Activated CD4-positive, CD25-positive, alpha-beta regulatory T cell treated with anti-CD3 and anti-CD28 coated beads, Interleukin-2, amount 50 U/mL, for 16 hours (primary cell): ENCODE measurements around the gene CFAP65.
A peak's percentile ranks its signal among the peaks of the same experiment; 100 is the strongest.

ENCODE experiments used
- DNase-seq: peaks from one replicate; pipeline ENCODE4 v3.0.0-alpha.2; 2020; ENCODE audit warnings: low read depth, low spot score

CFAP65 gene

GRCh38 chr2:219059725-219060682 is 18.7 kb upstream of the CFAP65 start:
- DNase-seq, result no peak

GRCh38 chr2:219059375-219059724 is 18.0 kb upstream of the CFAP65 start:
- DNase-seq, result no peak

GRCh38 chr2:219058541-219059374 is 17.4 kb upstream of the CFAP65 start:
- no peak for DNase-seq

DNA sequence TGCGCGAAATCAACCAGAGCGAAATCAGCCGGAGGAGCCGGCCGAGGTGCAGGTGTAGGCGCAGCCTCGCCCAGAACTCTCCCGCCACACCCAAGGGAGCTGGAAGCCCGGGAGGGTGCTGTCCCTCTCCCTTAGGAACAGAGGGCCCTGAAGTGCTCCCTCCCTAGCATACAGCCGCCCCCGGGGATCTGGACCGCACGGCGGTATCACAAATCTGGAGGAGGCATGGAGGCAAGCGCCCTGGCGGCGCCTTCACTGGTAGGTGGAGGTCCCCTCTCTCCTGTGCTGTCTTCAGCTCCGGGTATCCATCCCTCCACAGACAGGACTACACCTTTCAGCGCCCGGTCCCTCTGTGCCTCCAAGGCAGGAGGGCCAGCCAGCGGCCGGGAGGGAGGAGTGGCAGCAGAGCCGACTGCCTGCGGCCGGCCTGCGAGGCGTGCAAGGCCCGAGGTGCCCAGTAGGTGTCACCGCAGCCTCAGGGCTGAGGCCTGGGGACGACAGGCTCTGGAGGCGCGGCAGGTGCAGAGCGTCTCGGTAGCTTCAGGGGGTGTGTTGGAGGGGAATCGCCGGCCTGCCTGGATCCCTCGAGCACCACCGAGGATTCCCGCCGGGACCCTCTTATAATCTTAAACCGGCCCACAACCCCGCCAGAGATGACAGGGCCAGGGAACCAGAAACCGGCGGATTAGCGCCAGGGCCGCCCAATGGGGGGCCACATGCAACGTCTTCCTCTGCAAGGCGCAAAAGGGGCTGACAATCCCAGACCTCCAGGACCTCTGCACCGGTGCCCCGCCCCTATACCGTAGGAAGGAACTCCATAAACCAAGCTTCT is 16.6 kb upstream of the CFAP65 start:
- DNase-seq, result peak; percentile 30

DNA sequence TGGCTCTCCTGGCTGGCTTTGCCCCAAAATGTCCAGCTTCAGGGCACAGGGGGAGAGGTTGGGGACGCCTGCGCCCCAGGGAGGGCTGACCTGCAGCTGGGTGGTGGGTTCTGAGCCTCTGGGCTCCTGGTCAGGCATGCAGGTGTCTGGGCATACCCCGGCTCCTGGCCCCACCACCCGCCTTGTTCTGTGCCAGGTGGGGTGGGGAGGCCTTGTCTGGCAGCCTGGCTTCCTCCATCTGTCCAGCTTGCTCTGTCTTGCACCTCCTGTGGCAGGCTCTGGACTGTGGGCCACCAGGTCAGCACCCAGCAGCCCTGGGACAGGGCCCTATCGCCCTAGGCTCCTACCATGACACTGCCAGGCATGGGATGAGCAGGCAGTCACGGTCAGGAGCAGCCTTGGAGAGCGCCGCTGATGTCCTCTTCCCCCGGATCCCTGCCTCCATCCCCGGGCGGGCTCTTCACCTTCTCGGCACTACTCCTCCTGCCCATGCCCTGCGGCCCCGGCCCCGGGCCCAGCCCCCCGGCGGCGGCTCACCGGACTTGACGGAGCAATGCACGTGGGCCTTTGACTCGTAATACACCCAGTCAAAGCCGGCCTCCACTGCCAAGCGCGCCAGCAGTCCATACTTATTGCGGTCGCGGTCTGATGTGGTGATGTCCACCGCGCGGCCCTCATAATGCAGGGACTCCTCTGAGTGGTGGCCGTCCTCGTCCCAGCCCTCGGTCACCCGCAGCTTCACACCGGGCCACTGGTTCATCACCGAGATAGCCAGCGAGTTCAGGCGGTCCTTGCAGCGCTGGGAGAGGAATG is 15.8 kb upstream of the CFAP65 start:
- no peak for DNase-seq

DNA sequence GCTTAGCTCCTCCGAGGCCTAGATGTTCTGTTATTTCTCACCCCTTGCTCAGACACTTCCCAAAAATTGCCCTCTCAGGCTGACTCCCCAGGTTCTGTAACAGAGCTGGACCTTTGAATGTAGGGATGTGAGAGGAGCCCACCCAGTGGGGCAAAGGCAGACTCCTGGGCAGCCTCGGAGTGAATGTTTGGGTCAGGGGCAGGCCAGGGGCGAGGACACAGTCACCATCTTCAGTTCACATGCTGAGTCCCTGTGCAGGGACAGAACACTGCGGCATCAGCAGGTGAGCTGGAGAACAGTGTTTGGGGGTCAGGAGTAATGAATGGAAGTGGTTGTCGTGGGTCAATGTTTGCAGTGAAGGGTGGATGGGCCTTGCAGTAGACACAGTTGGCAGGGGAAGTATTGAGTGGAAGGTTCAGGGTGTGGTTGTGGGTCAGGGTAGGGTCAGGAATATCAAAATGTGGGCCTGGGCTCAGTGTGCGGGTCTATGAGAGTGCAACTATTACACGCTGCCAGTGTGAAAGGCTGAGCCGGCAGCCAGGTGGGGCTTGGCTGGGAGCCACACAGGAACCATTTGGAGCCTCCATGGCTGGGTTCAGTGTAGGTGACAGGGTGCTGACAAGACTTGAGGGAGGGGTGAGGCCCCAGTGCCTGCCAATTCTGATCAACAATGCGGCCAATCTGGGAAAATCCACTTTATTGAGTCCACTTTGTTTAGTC is 15.0 kb upstream of the CFAP65 start:
- no peak for DNase-seq

DNA sequence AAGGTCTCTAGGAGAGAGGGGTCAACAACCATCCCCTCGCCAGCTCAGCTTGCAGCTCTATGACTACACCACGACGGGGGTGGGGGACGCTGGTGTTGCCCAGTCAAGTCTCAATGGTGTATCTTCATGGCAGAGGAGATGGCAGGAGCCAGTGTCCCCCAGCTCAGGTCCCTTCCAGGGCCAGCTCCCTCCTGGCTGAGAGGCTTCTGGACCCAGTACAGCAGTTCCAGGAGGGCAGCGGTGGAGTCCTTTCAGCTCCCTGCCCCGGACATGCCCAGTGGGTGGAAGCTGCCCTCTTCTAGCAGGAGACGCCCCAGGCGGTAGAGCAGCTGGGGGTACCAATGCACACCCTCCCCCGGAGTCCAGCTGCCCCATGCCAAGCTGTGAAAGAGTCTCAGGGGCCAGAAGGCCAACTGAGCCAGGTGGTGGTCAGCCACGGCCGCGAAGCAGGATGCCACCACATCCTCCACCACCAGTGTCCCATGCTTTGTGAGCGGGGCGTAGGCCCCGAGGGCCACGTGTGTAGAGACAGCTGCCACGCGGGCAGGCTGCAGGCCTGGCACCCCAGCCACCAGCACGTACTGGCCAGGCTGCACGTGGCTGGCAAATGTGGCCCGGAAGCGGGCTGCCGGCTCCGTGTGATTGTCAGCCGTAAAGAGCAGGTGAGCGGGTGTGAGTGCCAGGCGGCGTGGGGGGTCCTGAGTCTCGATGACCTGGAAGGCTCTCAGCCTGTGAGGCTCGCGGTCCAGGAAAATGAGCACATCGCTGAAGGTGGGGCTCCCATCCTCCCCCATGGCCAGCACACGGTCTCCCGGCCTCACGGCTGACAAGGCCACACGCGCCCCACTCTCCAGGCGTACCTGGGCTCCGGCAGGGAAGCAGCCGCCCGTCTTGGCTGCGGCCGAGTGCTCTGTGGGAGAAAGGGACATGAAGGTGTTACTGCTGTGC is 13.9 kb upstream of the CFAP65 start:
- DNase-seq, result no peak

- no peak for DNase-seq
These were observed 8.0 kb upstream of the CFAP65 start for GRCh38 chr2:219049282-219049681.

- no peak for DNase-seq
These were observed 4.7 kb upstream of the CFAP65 start for GRCh38 chr2:219045937-219046550.

DNA sequence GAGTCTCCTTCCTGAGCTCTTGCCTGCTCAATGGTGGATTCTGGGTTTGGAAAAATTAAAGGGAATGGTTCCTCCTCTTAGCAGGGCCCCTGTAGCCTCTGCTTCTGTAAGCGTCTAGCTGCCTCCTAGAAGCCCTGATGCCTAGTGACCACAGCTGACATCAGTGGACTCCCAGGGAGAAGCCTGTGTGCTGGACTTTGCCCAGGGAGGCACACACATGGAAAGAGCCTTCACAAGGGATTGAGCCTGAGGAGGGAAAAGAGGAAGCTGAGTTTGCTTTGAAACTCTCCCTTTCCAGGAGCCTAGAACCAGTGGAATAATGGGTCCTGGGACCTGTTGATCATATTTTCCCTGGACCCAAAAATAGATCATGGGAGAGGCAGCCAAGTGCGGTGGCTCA is 1.4 kb upstream of the CFAP65 start:
- DNase-seq, result no peak

DNA sequence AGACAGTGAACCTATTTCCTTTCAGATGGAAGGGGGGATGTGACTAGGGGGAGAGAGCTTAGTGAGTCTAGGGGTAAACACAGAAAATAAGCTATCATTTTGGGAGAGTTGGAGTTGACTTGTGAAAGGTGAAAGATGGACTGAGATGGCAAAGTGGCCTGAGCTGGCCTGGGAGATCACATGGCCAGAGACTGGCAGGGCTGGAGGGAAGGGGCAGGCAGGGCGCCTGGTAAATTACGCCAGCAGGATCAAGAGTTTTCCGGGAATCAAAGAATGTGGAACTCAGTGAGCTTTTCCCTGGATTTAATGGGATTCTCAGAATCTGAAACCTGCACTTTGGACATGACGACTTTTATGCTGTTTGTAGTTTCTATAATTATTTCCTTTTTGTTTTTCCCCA is 841 bp upstream of the CFAP65 start:
- DNase-seq, result no peak

DNA sequence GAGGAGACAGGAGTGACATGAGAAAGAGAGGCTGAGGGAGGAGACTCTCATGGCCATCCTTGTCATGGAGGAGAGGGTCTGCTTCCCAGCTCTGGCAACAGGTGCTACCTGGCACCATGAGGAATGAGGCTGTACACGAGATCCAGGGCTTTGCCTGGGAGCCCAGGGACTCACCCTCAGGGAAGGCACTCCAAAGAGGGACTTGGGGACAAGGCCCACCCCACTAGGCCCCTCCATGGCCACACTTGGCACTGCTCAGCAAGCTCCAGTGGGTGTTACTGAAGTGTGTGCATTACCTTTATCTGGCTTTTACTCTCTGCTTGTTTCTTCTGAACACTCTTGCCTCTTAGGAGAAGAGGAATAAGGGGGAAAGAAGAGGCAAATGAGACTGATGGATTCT is 2.7 kb downstream of the CFAP65 start:
- no peak for DNase-seq

- DNase-seq, result no peak
These were observed 3.4 kb downstream of the CFAP65 start for GRCh38 chr2:219037783-219038499.

GRCh38 chr2:219035942-219036341 is 5.4 kb downstream of the CFAP65 start:
- no peak for DNase-seq

DNA sequence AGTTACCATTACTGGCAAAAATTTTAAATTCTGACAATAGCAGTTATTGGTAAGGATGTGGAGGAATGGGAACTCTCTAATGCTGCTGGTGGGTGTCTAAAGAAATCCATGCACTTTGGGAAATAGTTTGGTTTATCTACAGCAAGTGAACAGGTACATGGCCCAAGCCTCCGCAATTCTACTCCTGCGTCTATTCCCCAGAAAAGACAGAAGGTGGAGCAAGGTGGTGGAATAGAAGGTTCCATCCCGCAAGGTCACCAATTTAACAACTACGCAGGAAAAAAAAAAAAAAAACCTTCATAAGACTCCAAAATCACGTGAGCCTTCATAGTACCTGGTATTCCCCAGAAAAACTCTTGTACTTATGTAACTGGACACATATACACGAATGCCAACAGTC is 6.5 kb downstream of the CFAP65 start:
- DNase-seq, result no peak

GRCh38 chr2:219032051-219032745 is 9.1 kb downstream of the CFAP65 start:
- DNase-seq, result no peak

GRCh38 chr2:219031005-219031738 is 10.1 kb downstream of the CFAP65 start:
- DNase-seq, result no peak
